K562 (cell line): ENCODE results near the gene DOCK3. TPM values are rescaled to one million over a fixed set of nuclear protein-coding genes. Genes with fewer than 3 reads are reported as not detected.
"Not testable (repeated sequence)": the region's sequence is repeated elsewhere in the genome, so short reads cannot be mapped to it uniquely, and the experiment has no call there.

Source experiments
- ATAC-seq: fragments of 200-7000 bp; cut with Tn5 transposase; 3 replicates; pipeline ENCODE4 v1.9.1; 2020; ENCODE audit warnings: moderate library complexity
- BruUV-seq: library from RNA; stranded (reverse); fragments of 400-500 nt; replicated peaks from 2 replicates; lab custom pipeline; 2021; lab: Mats Ljungman, UMichigan
- CTCF ChIA-PET: fragments of 300-600 bp; formaldehyde crosslinking; extraction: SDS; loops from one replicate; lab custom pipeline; 2021; ENCODE audit warnings: low intra/inter-chr PET ratio; lab: Yijun Ruan, JAX
- POLR2A ChIA-PET: fragments of 300-600, 350-650 bp; sonication (Branson Sonifier 250); formaldehyde crosslinking; extraction: SDS; loops from one replicate; lab custom pipeline; 2021; ENCODE audit warnings: antibody characterized with exemption, inconsistent platforms; lab: Yijun Ruan, JAX
- DNase-seq, 4 experiments: peaks; one replicate each; pipeline versions ENCODE4 v3.0.0 to v3.0.0-alpha.2; 2011 to 2018; ENCODE audit warnings: low spot score in 3 of 4, mixed read lengths in 3 of 4; ENCODE audit errors: extremely low read depth in 1 of 4
- FAIRE-seq: peaks from 2 replicates; lab custom pipeline; 2011; peaks lifted over from hg19 to GRCh38; lab: Jason Lieb, UNC
- H2AFZ ChIP-seq: 2 replicates; pipeline ENCODE4 v1.6.0; 2011; ENCODE audit warnings: low read depth, low read length, control low read depth, inconsistent platforms
- H3K27ac ChIP-seq: fragments of 200-600 bp; 3 replicates; pipeline ENCODE4 v1.8.0; 2011; ENCODE audit warnings: low read depth, mild to moderate bottlenecking, control low read depth, inconsistent platforms, low read length, moderate library complexity, mixed read lengths; ENCODE audit errors: extremely low read depth
- H3K27me3 ChIP-seq, 2 experiments: fragments of 300-600 bp in 1 of 2; 2 replicates in 1 of 2; 3 replicates in 1 of 2; pipeline versions ENCODE4 v1.6.0 to v1.8.0; 2011; ENCODE audit warnings: inconsistent platforms in 2 of 2, low read length in 2 of 2, mild to moderate bottlenecking in 1 of 2, mixed read lengths in 1 of 2, moderate library complexity in 1 of 2; ENCODE audit not compliant: control insufficient read depth in 2 of 2, insufficient read depth in 2 of 2
- H3K36me3 ChIP-seq: fragments of 300-600 bp; 3 replicates; pipeline ENCODE4 v1.8.0; 2011; ENCODE audit warnings: mild to moderate bottlenecking, low read length, inconsistent platforms; ENCODE audit not compliant: control insufficient read depth, insufficient read depth
- H3K4me1 ChIP-seq, 2 experiments: fragments of 200-600 bp in 1 of 2; replicated peaks in 1 of 2; 2 replicates in 1 of 2; 3 replicates in 1 of 2; pipeline versions ENCODE4 v1.5.1 to v1.8.0; 2011; ENCODE audit warnings: inconsistent platforms in 2 of 2, low read length in 2 of 2, mild to moderate bottlenecking in 1 of 2, mixed read lengths in 1 of 2, moderate library complexity in 1 of 2; ENCODE audit not compliant: control insufficient read depth in 2 of 2, insufficient read depth in 2 of 2
- H3K4me2 ChIP-seq: 2 replicates; pipeline ENCODE4 v1.6.1; 2011; ENCODE audit warnings: low read length, control low read depth, inconsistent platforms, mixed read lengths; ENCODE audit not compliant: insufficient read depth
- H3K4me3 ChIP-seq: fragments of 200-600 bp; sonication (generic), shearing (Covaris generic); 2 replicates; pipeline ENCODE4 v1.5.1; 2016; ENCODE audit warnings: control low read depth, inconsistent platforms
- H3K79me2 ChIP-seq: fragments of 200-600 bp; 3 replicates; pipeline ENCODE4 v1.8.0; 2011; ENCODE audit warnings: low read length, inconsistent platforms; ENCODE audit not compliant: control insufficient read depth, insufficient read depth
- H3K9ac ChIP-seq, 2 experiments: 2 replicates each; pipeline versions ENCODE4 v1.6.0 to v1.6.1; 2011; ENCODE audit warnings: low read depth in 2 of 2, low read length in 2 of 2, control low read depth in 1 of 2, inconsistent platforms in 1 of 2, mild to moderate bottlenecking in 1 of 2, mixed read lengths in 1 of 2; ENCODE audit not compliant: insufficient read depth in 1 of 2
- H3K9me1 ChIP-seq: one replicate; pipeline ENCODE4 v1.6.0; 2011; ENCODE audit warnings: inconsistent platforms, mild to moderate bottlenecking, low read length, moderate library complexity; ENCODE audit not compliant: control insufficient read depth, insufficient read depth
- H3K9me3 ChIP-seq: replicated peaks from 2 replicates; pipeline ENCODE4 v1.5.1; 2011; ENCODE audit warnings: low read depth, low read length, inconsistent platforms; ENCODE audit not compliant: control insufficient read depth, insufficient read depth
- H4K20me1 ChIP-seq: replicated peaks from 2 replicates; pipeline ENCODE4 v1.6.1; 2011; ENCODE audit warnings: low read length, inconsistent platforms, mixed read lengths; ENCODE audit not compliant: control insufficient read depth, insufficient read depth
- BMI1 ChIP-seq: fragments of 150-350 bp; IDR thresholded peaks from 2 replicates; pipeline ENCODE4 v1.6.1; 2014; ENCODE audit warnings: low read length
- PHTF2 ChIP-seq: fragments of 250-450 bp; sonication (Bioruptor Pico); IDR thresholded peaks from 2 replicates; pipeline ENCODE4 v1.5.0; 2021; ENCODE audit warnings: mild to moderate bottlenecking
- SMC3 ChIP-seq: conservative IDR thresholded peaks from 2 replicates; pipeline ENCODE4 v1.6.1; 2011; ENCODE audit warnings: low read depth, low read length, improper control_type of control experiment; ENCODE audit not compliant: insufficient read depth
- TAF1 ChIP-seq: IDR thresholded peaks from 2 replicates; pipeline ENCODE4 v1.6.1; 2011; ENCODE audit warnings: mild to moderate bottlenecking, low read length, moderate library complexity; ENCODE audit not compliant: insufficient read depth, control insufficient read depth, severe bottlenecking; ENCODE audit errors: extremely low read depth
- TARDBP ChIP-seq: fragments of 450-650 bp; IDR thresholded peaks from 2 replicates; pipeline ENCODE4 v1.6.1; 2016
- TFAM ChIP-seq: fragments of 250-450 bp; sonication (Bioruptor Pico); conservative IDR thresholded peaks from 2 replicates; pipeline ENCODE4 v1.5.0; 2021; ENCODE audit warnings: mild to moderate bottlenecking, moderate library complexity
- ZNF354B ChIP-seq: fragments of 250-450 bp; sonication (Bioruptor Pico); IDR thresholded peaks from 2 replicates; pipeline ENCODE4 v1.4.0; 2020
- WGBS: fragments of 100-300 bp; shearing (Covaris generic); methylation state at CpG from one replicate; pipeline ENCODE4 v1.1.6; 2016; ENCODE audit warnings: low coverage, mixed read lengths; ENCODE audit not compliant: insufficient coverage; ENCODE audit errors: missing lambda C conversion rate; 5-methylcytosine and 5-hydroxymethylcytosine counted together
- in situ Hi-C: fragments of 300-500 bp; cut with MboI; formaldehyde crosslinking; loops from 4 replicates; pipeline ENCODE4 v1.15.0; 2018; ENCODE audit warnings: inconsistent platforms, mixed read lengths
- intact Hi-C: fragments of 100-400 bp; cut with micrococcal nuclease; formaldehyde crosslinking; loops from 2 replicates; pipeline ENCODE4 v1.14.2; 2022
- polyA plus RNA-seq, 8 experiments: library from polyadenylated mRNA; depleted of rRNA in 4 of 8; stranded (reverse) in 5 of 8; unstranded in 3 of 8; fragments of >200 nt; fragmentation: Nextera tagmentation in 2 of 8; fragmentation: Illumina TruSeq in 1 of 8; extraction: Ambion mirVana in 2 of 8; extraction: Trizol in 1 of 8; gene quantifications; 2 replicates each; pipeline versions ENCODE4 v1.2.1 to v1.2.3, GENCODE V29; 2011 to 2014; ENCODE audit warnings: inconsistent platforms in 1 of 8, missing spikeins in 1 of 8
- total RNA-seq, 7 experiments: library from RNA; depleted of rRNA in 6 of 7; stranded (reverse); fragments of >200 nt in 6 of 7; fragmentation: Illumina TruSeq in 2 of 7; extraction: Trizol in 2 of 7; gene quantifications; 2 replicates each; pipeline versions ENCODE4 v1.2.1 to v1.2.3, GENCODE V29; 2011 to 2021; ENCODE audit warnings: low replicate concordance in 1 of 7
- TF ChIP-seq, protein P1 (sequence below): sonication (generic); formaldehyde crosslinking; IDR thresholded peaks from 2 replicates; pipeline ENCODE4 v1.8.0; 2022; ENCODE audit warnings: mild to moderate bottlenecking, low read depth, missing genetic modification reagents
- TF ChIP-seq, protein P2 (sequence below), 2 experiments: fragments of 450-650 bp in 1 of 2; sonication (generic) in 1 of 2; formaldehyde crosslinking; conservative IDR thresholded peaks; 2 replicates each; pipeline versions ENCODE4 v1.4.0 to v1.8.1; 2020 to 2022; ENCODE audit warnings: mild to moderate bottlenecking in 1 of 2, missing genetic modification reagents in 1 of 2
- TF ChIP-seq, protein P3 (sequence below), 2 experiments: fragments of 150-350 bp in 1 of 2; IDR thresholded peaks; 2 replicates each; pipeline ENCODE4 v1.6.1; 2012 to 2016; ENCODE audit warnings: low read depth in 2 of 2, low read length in 2 of 2, mild to moderate bottlenecking in 1 of 2, moderate library complexity in 1 of 2

The DOCK3 gene
- total and polyA plus RNA-seq, 9 of the 15 experiments (the other 6 are each of a cell fraction or from before 2014, with no cell fraction given), result under 0.01 to 0.03 (median 0.01) TPM; not detected in 4

DNA sequence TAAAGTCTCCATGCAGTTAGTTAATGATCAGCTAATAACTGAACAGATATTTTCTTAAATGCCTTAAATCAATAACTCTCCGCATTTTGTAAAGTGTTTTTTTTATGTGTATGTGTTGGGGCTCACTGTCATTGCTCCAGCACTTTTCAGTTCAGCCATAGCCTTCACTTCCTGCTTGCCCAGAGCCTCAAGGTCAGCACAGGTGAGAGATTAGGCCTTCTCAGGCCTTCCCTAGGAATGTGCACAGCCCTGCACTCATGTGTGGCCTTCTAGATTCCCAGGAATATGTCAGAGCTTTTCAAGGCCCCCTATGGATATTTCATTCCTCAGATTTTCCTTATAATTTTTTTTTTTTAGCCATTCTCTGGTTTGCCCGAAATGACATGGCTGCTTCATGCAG lies 632.7 kb downstream of the DOCK3 start:
- Histone ChIP-seq H3K36me3 (no peaks in the 10 kb centered on the region), H4K20me1 (no peaks in the 10 kb centered on the region), H3K27ac (no peak overlapping the region), H3K4me1 (no peaks in the 10 kb centered on the region), H3K4me3 (no peak overlapping the region), H3K27me3 (no peaks in the 10 kb centered on the region), H3K79me2 (no peaks in the 10 kb centered on the region), H3K4me2 (no peak overlapping the region), H3K9ac (no peak overlapping the region), H2AFZ (no peak overlapping the region), H3K9me3 (no peaks in the 10 kb centered on the region), H3K9me1 (no peaks in the 10 kb centered on the region)
- TF ChIP-seq TARDBP (no peak), TAF1 (no peak), PHTF2 (CRISPR knock-in tag) (no peak), TFAM (no peak), ZNF354B (CRISPR knock-in tag) (no peak), BMI1 (no peak), SMC3 (no peak)
- TF ChIP-seq, protein P1, sequence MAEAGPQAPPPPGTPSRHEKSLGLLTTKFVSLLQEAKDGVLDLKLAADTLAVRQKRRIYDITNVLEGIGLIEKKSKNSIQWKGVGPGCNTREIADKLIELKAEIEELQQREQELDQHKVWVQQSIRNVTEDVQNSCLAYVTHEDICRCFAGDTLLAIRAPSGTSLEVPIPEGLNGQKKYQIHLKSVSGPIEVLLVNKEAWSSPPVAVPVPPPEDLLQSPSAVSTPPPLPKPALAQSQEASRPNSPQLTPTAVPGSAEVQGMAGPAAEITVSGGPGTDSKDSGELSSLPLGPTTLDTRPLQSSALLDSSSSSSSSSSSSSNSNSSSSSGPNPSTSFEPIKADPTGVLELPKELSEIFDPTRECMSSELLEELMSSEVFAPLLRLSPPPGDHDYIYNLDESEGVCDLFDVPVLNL (CRISPR knock-in tag), result no peak
- TF ChIP-seq, protein P2, sequence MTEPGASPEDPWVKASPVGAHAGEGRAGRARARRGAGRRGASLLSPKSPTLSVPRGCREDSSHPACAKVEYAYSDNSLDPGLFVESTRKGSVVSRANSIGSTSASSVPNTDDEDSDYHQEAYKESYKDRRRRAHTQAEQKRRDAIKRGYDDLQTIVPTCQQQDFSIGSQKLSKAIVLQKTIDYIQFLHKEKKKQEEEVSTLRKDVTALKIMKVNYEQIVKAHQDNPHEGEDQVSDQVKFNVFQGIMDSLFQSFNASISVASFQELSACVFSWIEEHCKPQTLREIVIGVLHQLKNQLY (CRISPR knock-in tag; conservative IDR thresholded peaks at IDR 0.05), result no peak
- TF ChIP-seq, protein P3, sequence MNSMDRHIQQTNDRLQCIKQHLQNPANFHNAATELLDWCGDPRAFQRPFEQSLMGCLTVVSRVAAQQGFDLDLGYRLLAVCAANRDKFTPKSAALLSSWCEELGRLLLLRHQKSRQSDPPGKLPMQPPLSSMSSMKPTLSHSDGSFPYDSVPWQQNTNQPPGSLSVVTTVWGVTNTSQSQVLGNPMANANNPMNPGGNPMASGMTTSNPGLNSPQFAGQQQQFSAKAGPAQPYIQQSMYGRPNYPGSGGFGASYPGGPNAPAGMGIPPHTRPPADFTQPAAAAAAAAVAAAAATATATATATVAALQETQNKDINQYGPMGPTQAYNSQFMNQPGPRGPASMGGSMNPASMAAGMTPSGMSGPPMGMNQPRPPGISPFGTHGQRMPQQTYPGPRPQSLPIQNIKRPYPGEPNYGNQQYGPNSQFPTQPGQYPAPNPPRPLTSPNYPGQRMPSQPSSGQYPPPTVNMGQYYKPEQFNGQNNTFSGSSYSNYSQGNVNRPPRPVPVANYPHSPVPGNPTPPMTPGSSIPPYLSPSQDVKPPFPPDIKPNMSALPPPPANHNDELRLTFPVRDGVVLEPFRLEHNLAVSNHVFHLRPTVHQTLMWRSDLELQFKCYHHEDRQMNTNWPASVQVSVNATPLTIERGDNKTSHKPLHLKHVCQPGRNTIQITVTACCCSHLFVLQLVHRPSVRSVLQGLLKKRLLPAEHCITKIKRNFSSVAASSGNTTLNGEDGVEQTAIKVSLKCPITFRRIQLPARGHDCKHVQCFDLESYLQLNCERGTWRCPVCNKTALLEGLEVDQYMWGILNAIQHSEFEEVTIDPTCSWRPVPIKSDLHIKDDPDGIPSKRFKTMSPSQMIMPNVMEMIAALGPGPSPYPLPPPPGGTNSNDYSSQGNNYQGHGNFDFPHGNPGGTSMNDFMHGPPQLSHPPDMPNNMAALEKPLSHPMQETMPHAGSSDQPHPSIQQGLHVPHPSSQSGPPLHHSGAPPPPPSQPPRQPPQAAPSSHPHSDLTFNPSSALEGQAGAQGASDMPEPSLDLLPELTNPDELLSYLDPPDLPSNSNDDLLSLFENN (IDR thresholded peaks at IDR 0.05; ENCODE audit: low read depth in 2 of 2, low read length in 2 of 2), result no peak
- whole genome bisulfite sequencing, result 0% methylated on average over 2 of the region's 2 CpGs
- CTCF ChIA-PET, result no interaction called here
- no peak for DNase-seq
- no peak for ATAC-seq
- in situ Hi-C loops (no loop called here), intact Hi-C loops (no loop called here)
- POLR2A ChIA-PET, result no interaction called here
- FAIRE-seq, result no peak
- no TSS peak for BruUV-seq

DNA sequence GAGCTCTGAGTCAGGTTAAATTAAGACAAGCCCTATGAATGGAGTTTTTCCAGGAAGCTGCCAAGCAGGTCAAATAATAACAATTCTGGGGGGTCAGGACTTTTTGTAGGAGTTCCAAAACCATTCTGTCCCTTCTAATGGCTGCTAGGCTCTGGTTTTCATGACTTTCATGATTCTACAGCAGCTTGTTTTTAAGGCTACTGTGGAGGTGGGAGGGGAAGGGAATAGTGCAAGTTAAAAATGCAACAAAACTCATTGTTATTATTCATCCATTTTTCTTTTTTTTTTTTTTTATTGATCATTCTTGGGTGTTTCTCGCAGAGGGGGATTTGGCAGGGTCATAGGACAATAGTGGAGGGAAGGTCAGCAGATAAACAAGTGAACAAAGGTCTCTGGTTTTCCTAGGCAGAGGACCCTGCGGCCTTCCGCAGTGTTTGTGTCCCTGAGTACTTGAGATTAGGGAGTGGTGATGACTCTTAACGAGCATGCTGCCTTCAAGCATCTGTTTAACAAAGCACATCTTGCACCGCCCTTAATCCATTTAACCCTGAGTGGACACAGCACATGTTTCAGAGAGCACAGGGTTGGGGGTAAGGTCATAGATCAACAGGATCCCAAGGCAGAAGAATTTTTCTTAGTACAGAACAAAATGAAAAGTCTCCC lies 633.3 kb downstream of the DOCK3 start:
- H3K79me2 ChIP-seq, H3K9me1 ChIP-seq, H2AFZ ChIP-seq, H3K4me1 ChIP-seq, H3K27me3 ChIP-seq, POLR2A ChIA-PET, ATAC-seq, BruUV-seq, H3K9me3 ChIP-seq, H3K36me3 ChIP-seq, H3K4me3 ChIP-seq, H3K9ac ChIP-seq, CTCF ChIA-PET, H3K4me2 ChIP-seq, in situ Hi-C loops, DNase-seq, H3K27ac ChIP-seq, H4K20me1 ChIP-seq, intact Hi-C loops, FAIRE-seq: not testable (repeated sequence)
- WGBS, result no CpG with 5 or more reads among the region's 5 CpGs
